Activated T-cell treated with anti-CD3 and anti-CD28 coated beads for 1 hour (primary cell): Measurements from ENCODE around the gene PPP3R1.

Experiments used
- DNase-seq: peaks from one replicate; pipeline ENCODE4 v3.0.0-alpha.2; 2020; ENCODE audit warnings: low read depth

PPP3R1 gene

GRCh38 chr2:68231061-68231372 is 21.3 kb downstream of the PPP3R1 start:
- DNase-seq, result no peak

- DNase-seq, result no peak
These were observed 21.9 kb downstream of the PPP3R1 start for GRCh38 chr2:68230241-68231060.

DNA sequence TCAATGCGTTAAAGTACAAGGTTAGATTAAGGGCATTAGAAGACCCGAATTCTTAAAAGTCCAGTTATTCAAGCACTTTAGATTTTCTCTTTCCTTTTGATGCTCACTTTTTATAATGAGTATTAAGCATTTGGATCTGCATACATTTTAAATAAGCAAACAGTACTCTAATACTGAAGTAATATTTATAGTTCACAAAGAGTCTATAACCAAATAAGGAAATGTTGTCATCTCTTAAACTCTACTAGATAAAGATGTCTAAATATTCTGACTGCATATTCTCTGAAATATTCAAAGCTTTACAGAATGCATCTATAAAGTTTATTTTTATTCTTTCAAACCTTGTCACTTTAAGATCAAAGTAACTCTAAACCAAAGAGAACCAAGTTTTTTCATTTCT is 25.5 kb downstream of the PPP3R1 start:
- DNase-seq, result no peak

DNA sequence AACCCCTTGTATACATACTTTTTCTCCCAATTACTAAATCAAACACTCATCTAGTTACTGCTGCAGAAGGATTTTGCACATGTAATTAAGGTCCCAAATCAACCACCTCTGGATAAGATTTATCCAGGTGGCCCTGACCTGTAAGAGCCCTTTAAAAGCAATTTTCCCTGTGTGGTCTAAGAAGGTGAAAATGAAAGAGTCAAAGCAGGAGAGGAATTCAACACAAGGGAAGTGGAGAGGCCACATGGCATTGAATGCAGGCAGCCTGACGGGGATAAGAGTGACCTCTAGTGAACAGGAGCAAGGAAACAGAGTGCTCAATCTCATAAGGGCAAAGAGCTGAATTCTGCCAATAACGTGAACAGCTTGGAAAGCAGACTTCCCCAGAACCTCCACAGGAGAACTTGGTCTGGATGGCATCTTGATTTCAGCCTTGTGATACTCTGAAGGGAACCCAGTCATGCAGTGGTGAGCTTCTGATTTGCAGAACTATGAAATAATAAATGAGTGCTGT is 27.2 kb downstream of the PPP3R1 start:
- DNase-seq, result no peak

DNA sequence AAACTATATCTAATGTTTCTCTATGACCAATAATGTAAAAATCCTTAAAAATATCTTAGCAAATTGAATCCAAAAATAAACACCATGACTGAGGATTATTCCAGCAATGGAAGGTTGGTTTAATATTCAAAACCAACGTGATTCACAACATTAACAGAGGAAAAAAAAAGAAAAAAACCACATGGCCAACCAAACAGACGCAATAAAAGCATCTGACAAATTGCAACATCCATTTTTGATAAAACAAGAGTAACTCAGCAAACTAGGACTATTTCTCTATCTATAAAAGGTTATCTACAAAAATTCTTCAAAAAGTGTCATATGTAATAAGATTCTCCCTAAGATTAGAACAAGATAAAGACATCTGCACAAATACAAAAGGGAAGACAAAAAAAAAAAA is 28.9 kb downstream of the PPP3R1 start:
- DNase-seq, result no peak

GRCh38 chr2:68222287-68222686 is 30.0 kb downstream of the PPP3R1 start:
- no peak for DNase-seq

- DNase-seq, result no peak
These were observed 33.9 kb downstream of the PPP3R1 start for GRCh38 chr2:68218343-68218901.

DNA sequence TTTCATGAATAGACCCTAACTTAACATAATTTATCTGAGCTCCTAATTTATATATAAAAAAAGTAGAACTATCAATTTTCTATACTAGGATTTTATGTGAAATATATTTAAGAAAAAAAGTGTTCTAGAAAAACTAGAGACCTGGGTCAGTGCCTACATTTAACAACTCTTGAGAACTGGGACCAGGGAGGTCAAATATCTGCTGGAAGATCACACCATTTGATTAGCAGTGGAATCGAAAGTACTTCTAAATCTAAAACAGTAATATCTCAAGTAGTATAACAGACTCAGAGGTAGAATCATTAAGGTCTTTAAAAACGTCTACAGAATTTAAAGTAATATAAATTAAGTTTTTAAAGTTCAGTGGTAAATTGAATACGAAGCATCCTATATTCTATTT is 34.6 kb downstream of the PPP3R1 start:
- no peak for DNase-seq

- DNase-seq, result no peak
These were observed 35.6 kb downstream of the PPP3R1 start for GRCh38 chr2:68216454-68217310.

DNA sequence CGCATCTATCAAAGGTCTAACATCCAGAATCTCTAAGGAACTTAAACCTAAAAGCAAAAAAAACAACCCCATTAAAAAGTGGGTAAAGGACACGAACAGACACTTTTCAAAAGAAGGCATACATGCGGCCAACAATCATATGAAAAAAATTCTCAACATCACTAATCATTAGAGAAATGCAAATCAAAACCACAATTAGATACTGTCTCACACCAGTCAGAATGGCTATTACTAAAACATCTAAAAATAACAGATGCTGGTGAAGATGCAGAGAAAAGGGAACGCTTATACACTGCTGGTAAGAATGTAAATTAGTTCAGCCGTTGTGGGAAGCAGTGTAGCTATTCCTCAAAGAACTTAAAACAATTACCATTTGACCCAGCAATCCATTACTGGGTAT is 38.0 kb downstream of the PPP3R1 start:
- no peak for DNase-seq

- no peak for DNase-seq
These were observed 45.5 kb downstream of the PPP3R1 start for GRCh38 chr2:68206793-68207192.

GRCh38 chr2:68203587-68203986 is 48.7 kb downstream of the PPP3R1 start:
- no peak for DNase-seq

DNA sequence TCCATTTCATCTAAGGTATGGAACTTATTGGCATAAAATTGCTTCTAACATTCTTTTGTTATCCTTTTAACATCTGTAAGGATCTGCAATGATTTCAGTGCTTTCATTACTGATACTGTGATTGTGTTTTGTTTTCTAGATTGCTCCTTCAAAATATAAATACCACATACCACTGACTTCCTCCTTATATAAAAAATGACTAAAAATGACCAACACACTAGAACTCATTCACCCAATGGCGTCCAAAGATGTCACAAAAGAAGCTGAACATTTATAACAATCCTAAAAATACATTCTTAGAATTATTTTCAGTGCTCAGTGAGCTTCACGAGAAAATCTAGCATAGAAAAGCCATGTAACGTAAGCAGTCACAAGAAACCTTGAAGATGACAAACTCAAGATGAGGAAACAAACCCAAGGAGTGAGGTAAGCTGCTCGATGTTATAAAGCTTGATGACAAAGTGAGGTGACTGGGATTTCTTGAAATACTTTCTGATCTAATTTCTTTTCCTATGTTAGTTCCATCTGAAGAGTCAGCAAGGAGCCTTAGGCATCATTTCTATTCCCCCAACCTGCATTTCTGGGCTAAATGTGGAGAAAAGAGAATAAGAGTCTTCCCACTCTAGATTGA is 52.1 kb downstream of the PPP3R1 start:
- no peak for DNase-seq

- DNase-seq, result peak; percentile 32
These were observed 56.1 kb downstream of the PPP3R1 start for GRCh38 chr2:68196120-68196716.

DNA sequence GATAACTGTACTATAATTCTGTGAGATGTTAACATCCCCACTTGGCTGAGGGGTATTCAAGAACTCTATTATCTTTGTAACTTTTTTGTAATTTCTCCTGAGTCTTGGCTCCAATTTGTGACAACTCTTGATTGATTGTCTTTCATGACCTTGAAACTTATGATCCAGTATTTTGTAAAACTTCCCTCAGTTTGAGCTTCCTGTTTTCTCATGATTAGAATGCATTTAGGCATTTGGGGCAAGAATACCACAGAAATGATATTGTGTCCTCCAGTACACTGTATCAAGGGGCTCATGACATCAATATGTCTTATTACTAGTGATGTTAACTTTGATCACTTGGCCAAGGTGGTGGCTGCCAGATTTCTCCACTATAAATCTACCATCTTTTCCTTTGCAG is 57.2 kb downstream of the PPP3R1 start:
- no peak for DNase-seq

- DNase-seq, result no peak
These were observed 58.5 kb downstream of the PPP3R1 start for GRCh38 chr2:68193787-68194372.

GRCh38 chr2:68193144-68193543 is 59.2 kb downstream of the PPP3R1 start:
- DNase-seq, result no peak

DNA sequence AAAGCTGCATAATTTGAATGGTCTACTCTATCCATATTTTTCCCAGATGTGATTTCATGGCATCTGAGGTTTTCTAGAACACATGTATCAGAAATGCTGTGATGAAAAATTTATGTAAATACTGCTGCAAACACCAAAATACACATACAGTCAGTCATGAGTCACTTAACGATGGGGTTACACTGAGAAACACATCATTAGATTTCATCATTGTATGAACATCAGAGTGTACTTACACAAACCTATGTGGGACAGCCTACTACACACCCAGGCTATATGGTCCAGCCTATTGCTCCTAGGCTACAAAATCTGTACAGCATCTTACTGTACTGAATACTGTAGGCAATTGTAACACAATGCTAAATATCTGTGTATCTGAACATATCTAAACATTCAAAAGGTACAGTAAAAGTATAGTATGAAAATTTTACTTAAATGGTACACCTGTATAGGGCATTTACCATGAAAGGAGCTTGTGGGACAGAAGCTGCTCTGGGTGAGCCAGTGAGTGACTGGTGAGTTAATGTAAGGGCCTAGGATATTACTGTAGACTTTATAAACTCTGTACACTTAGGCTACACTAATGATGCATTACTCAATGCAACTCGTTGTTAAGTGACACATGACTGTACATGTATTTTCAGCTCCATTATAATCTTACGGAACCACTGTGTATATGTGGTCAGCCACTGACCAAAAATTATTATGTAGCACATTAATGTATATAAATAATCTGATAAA is 61.2 kb downstream of the PPP3R1 start:
- DNase-seq, result no peak

DNA sequence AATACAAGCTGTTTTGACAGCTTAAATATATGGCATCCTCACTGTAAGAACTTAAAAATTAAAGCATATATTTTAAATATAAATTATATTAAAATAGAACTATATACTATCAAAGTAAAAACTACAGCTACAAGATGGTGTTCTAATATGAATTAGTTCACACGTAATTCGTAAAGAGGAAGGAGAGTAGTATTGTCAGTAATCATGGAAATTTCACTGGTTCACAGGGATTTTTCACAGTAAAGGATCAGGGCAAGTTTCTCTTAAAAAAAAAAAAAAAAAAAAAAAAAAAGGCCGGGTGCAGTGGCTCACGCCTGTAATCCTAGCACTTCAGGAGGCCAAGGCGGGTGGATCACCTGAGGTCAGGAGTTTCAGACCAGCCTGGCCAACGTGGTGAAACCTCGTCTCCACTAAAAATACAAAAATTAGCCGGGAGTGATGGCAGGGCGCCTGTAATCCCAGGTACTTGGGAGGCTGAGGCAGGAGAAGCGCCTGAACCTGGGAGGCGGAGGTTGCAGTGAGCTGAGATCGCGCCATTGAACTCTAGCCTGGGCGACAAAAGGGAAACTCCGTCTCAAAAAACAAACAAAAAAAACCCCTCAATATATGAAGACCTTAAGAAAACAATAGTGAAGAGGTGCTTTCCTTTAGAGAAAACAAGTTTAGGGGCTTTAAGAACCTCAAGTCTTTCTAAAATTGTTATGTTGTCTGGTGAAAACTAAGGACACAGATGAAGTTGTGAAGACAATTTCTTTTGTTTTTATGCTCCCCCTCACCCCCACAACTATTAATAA is 62.1 kb downstream of the PPP3R1 start:
- no peak for DNase-seq

DNA sequence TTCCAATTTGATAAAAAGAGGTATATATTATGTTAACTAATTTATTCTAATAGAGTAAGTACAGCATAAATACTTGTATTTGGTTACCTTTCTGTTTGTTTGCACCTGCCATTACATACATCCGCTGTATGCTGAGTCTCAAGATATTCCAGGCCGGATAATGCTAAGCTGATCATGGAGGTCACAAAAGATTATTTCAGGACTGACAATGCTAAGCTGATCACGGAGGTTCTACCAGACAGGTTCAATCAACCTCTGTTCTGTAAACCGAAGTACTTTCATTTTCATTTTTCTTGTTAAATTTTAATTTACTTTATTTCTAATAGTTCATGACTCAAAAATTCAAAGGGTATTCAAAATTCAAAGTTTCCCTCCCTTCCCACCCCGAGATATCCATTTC is 63.5 kb downstream of the PPP3R1 start:
- DNase-seq, result no peak
